A549 (cell line): ENCODE data around the gene NFAM1. TPM values are rescaled to one million over a fixed set of nuclear protein-coding genes. Genes with fewer than 3 reads are reported as not detected.

Source experiments
- ATAC-seq, 2 experiments: fragments of 200-7000 bp in 1 of 2; fragments of >200 bp in 1 of 2; cut with Nextera tagmentation in 1 of 2; cut with Tn5 transposase in 1 of 2; 3 replicates each; pipeline versions ENCODE4 v1.8.0 to v1.9.1; 2018 to 2020; ENCODE audit warnings: mild to moderate bottlenecking in 1 of 2, moderate library complexity in 1 of 2
- CTCF ChIA-PET: fragments of 300-600 bp; sonication (Branson Sonifier 250); formaldehyde crosslinking; extraction: SDS; loops from one replicate; lab custom pipeline; 2021; ENCODE audit warnings: antibody characterized with exemption, inconsistent platforms; lab: Yijun Ruan, JAX
- POLR2A ChIA-PET: fragments of 350-600 bp; formaldehyde crosslinking; extraction: SDS; loops from one replicate; lab custom pipeline; 2021; ENCODE audit warnings: antibody characterized with exemption, inconsistent platforms; lab: Yijun Ruan, JAX
- DNase-seq, 2 experiments: peaks; one replicate each; pipeline versions ENCODE4 v3.0.0 to v3.0.0-alpha.2; 2011 to 2016; ENCODE audit warnings: low read depth in 1 of 2, low spot score in 1 of 2
- FAIRE-seq: peaks from 2 replicates; lab custom pipeline; 2011; peaks lifted over from hg19 to GRCh38; lab: Jason Lieb, UNC
- H3K27ac ChIP-seq, 2 experiments: fragments of >200 bp; sonication (Bioruptor Twin); formaldehyde crosslinking; 3 replicates each; pipeline ENCODE4 v1.5.1; 2016 to 2017
- H3K4me1 ChIP-seq: fragments of >200 bp; sonication (Bioruptor Twin); formaldehyde crosslinking; 3 replicates; pipeline ENCODE4 v1.6.1; 2016
- H3K4me2 ChIP-seq: fragments of >200 bp; sonication (Bioruptor Twin); formaldehyde crosslinking; 3 replicates; pipeline ENCODE4 v1.6.1; 2016
- H3K4me3 ChIP-seq: fragments of >200 bp; sonication (Bioruptor Twin); formaldehyde crosslinking; 3 replicates; pipeline ENCODE4 v1.5.1; 2016
- H3K9me3 ChIP-seq: fragments of >200 bp; sonication (Bioruptor Twin); formaldehyde crosslinking; 3 replicates; pipeline ENCODE4 v1.6.1; 2016
- BCL3 ChIP-seq: fragments of >200 bp; sonication (Bioruptor Twin); formaldehyde crosslinking; IDR thresholded peaks from 3 replicates; pipeline ENCODE4 v1.6.1; 2016
- BHLHE40 ChIP-seq: IDR thresholded peaks from 2 replicates; pipeline ENCODE4 v1.6.1; 2012; ENCODE audit warnings: low read depth, low read length, inconsistent platforms
- CBX2 ChIP-seq: fragments of 200-600 bp; sonication (generic); IDR thresholded peaks from 2 replicates; pipeline ENCODE4 v1.6.1; 2016; ENCODE audit warnings: low read depth, mild to moderate bottlenecking, borderline replicate concordance
- CBX8 ChIP-seq: fragments of 200-600 bp; sonication (generic); IDR thresholded peaks from 2 replicates; pipeline ENCODE4 v1.6.1; 2016
- CEBPB ChIP-seq, 2 experiments: fragments of >200 bp in 1 of 2; sonication (Bioruptor Twin) in 1 of 2; formaldehyde crosslinking in 1 of 2; IDR thresholded peaks; 2 replicates each; pipeline ENCODE4 v1.6.1; 2012 to 2016
- E2F6 ChIP-seq: IDR thresholded peaks from 2 replicates; pipeline ENCODE4 v1.6.1; 2012; ENCODE audit warnings: low read depth, borderline replicate concordance
- EHF ChIP-seq: fragments of 250-450 bp; sonication (Bioruptor Pico); IDR thresholded peaks from 2 replicates; pipeline ENCODE4 v1.5.0; 2020; ENCODE audit warnings: mild to moderate bottlenecking
- FOSB ChIP-seq: fragments of 250-450 bp; sonication (Bioruptor Pico); IDR thresholded peaks from 2 replicates; pipeline ENCODE4 v1.5.0; 2020; ENCODE audit warnings: mild to moderate bottlenecking, moderate library complexity
- FOSL2 ChIP-seq, 2 experiments: fragments of 450-650 bp in 1 of 2; fragments of >200 bp in 1 of 2; sonication (Bioruptor Twin) in 1 of 2; formaldehyde crosslinking; IDR thresholded peaks; 2 replicates each; pipeline versions ENCODE4 v1.5.0 to v1.6.1; 2016 to 2020; ENCODE audit warnings: mild to moderate bottlenecking in 1 of 2, moderate library complexity in 1 of 2
- FOXS1 ChIP-seq: fragments of 250-450 bp; sonication (Bioruptor Pico); IDR thresholded peaks from 2 replicates; pipeline ENCODE4 v1.5.0; 2020; ENCODE audit warnings: mild to moderate bottlenecking, moderate library complexity
- HDAC2 ChIP-seq: fragments of 200-600 bp; sonication (generic); IDR thresholded peaks from 2 replicates; pipeline ENCODE4 v1.6.1; 2016
- HES2 ChIP-seq: fragments of >200 bp; sonication (Bioruptor Twin); formaldehyde crosslinking; IDR thresholded peaks from 2 replicates; pipeline ENCODE4 v1.6.1; 2016
- HEYL ChIP-seq: fragments of 250-450 bp; sonication (Bioruptor Pico); IDR thresholded peaks from 2 replicates; pipeline ENCODE4 v1.8.0; 2021; ENCODE audit warnings: mild to moderate bottlenecking, moderate library complexity
- HMGXB4 ChIP-seq: fragments of 250-450 bp; sonication (Bioruptor Pico); IDR thresholded peaks from 2 replicates; pipeline ENCODE4 v1.5.0; 2021; ENCODE audit warnings: mild to moderate bottlenecking, moderate library complexity, borderline replicate concordance
- HOXA7 ChIP-seq: fragments of 250-450 bp; sonication (Bioruptor Pico); IDR thresholded peaks from 2 replicates; pipeline ENCODE4 v1.5.0; 2020; ENCODE audit warnings: mild to moderate bottlenecking, moderate library complexity
- HOXB13 ChIP-seq: fragments of 250-450 bp; sonication (Bioruptor Pico); IDR thresholded peaks from 2 replicates; pipeline ENCODE4 v1.5.0; 2020; ENCODE audit warnings: low read depth, mild to moderate bottlenecking, moderate library complexity
- JUN ChIP-seq, 2 experiments: fragments of >200 bp; sonication (Bioruptor Twin); formaldehyde crosslinking; IDR thresholded peaks; 2 replicates in 1 of 2; 3 replicates in 1 of 2; pipeline ENCODE4 v1.6.1; 2016 to 2017
- KDM1A ChIP-seq: fragments of 200-600 bp; sonication (generic); IDR thresholded peaks from 2 replicates; pipeline ENCODE4 v1.6.1; 2016; ENCODE audit warnings: low read depth, mild to moderate bottlenecking
- KDM5A ChIP-seq: fragments of 200-600 bp; sonication (generic); IDR thresholded peaks from 2 replicates; pipeline ENCODE4 v1.6.1; 2016; ENCODE audit warnings: antibody characterized with exemption, mild to moderate bottlenecking
- MAFK ChIP-seq: fragments of 450-650 bp; IDR thresholded peaks from 2 replicates; pipeline ENCODE4 v1.6.1; 2014; ENCODE audit not compliant: partially characterized antibody
- NR3C1 ChIP-seq: fragments of >200 bp; sonication (Bioruptor Twin); formaldehyde crosslinking; IDR thresholded peaks from 3 replicates; pipeline ENCODE4 v1.6.1; 2017
- RARB ChIP-seq: fragments of 250-450 bp; sonication (Bioruptor Pico); IDR thresholded peaks from 2 replicates; pipeline ENCODE4 v1.8.0; 2021; ENCODE audit warnings: mild to moderate bottlenecking, moderate library complexity
- REST ChIP-seq: fragments of 200-600 bp; sonication (generic); IDR thresholded peaks from 2 replicates; pipeline ENCODE4 v1.6.1; 2016; ENCODE audit warnings: antibody characterized with exemption, mild to moderate bottlenecking, moderate library complexity
- TFCP2L1 ChIP-seq: fragments of 250-450 bp; sonication (Bioruptor Pico); IDR thresholded peaks from 2 replicates; pipeline ENCODE4 v1.5.0; 2021; ENCODE audit warnings: mild to moderate bottlenecking
- TP53 ChIP-seq: fragments of 250-450 bp; sonication (Bioruptor Pico); IDR thresholded peaks from 2 replicates; pipeline ENCODE4 v1.5.0; 2021; ENCODE audit warnings: mild to moderate bottlenecking, moderate library complexity
- ZC3H11A ChIP-seq: fragments of 450-650 bp; IDR thresholded peaks from 2 replicates; pipeline ENCODE4 v1.6.1; 2014; ENCODE audit warnings: antibody characterized with exemption, mild to moderate bottlenecking
- ZSCAN20 ChIP-seq: fragments of 250-450 bp; sonication (Bioruptor Pico); IDR thresholded peaks from 2 replicates; pipeline ENCODE4 v1.8.0; 2022; ENCODE audit warnings: mild to moderate bottlenecking, moderate library complexity
- WGBS: methylation state at CpG from one replicate; pipeline ENCODE4 v1.1.6; 2017; ENCODE audit errors: missing lambda C conversion rate; 5-methylcytosine and 5-hydroxymethylcytosine counted together
- polyA plus RNA-seq, 4 experiments: library from polyadenylated mRNA; depleted of rRNA in 3 of 4; stranded (reverse); fragments of >200 nt; fragmentation: RNase III in 1 of 4; extraction: RNeasy Plus Mini Kit Qiagen cat#74134 plus additional on column Dnase treatment in 1 of 4; gene quantifications; 2 replicates in 3 of 4; 3 replicates in 1 of 4; pipeline ENCODE4 v1.2.3, GENCODE V29; 2011 to 2017

Gene NFAM1
- polyA plus RNA-seq, 2 of the 4 experiments (the other 2 are of a cell fraction), result not detected

GRCh38 chr22:42340829-42341383, 91.3 kb downstream of the NFAM1 start:
- H3K4me1 ChIP-seq, result peaks cover 9% of the 10 kb centered on the region; the same call in 2 of the 3 replicates
- FAIRE-seq (no peak), ATAC-seq (no peak), DNase-seq (no peak)
- no peak overlapping the region for H3K27ac ChIP-seq
- WGBS, result 89% methylated on average over 18 of the region's 26 CpGs
- TF ChIP-seq JUN (IDR thresholded peaks at IDR 0.05) (no peak), EHF (no peak), NR3C1 (no peak), HDAC2 (no peak)
- no peaks in the 10 kb centered on the region for H3K9me3 ChIP-seq
- ChIA-PET POLR2A (no interaction called here), CTCF (interaction anchor here (0.6 kb wide), 1 partner anchor 11 kb away, joined by 3 read pairs; no protein-coding TSS in a partner anchor)
- H3K4me2 ChIP-seq, result no peak overlapping the region
- no peak overlapping the region for H3K4me3 ChIP-seq

- TF ChIP-seq CBX8 (no peak), ZSCAN20 (no peak), RARB (no peak), E2F6 (no peak), TP53 (CRISPR knock-in tag) (no peak), KDM1A (no peak), HMGXB4 (no peak), FOSB (no peak), CBX2 (no peak), FOXS1 (CRISPR knock-in tag) (no peak), HES2 (no peak), MAFK (no peak)
- TF ChIP-seq, all 56 proteins: peak for 0
- H3K9me3 ChIP-seq, result no peaks in the 10 kb centered on the region
- DNase-seq, result no peak
- H3K4me1 ChIP-seq, result peaks cover 9% of the 10 kb centered on the region; the same call in 2 of the 3 replicates
- no peak overlapping the region for H3K27ac ChIP-seq
- no peak for ATAC-seq
- no peak overlapping the region for H3K4me3 ChIP-seq
- WGBS, result 83% methylated on average over 2 of the region's 3 CpGs
- ChIA-PET POLR2A (no interaction called here), CTCF (no interaction called here)
- FAIRE-seq, result no peak
- no peak overlapping the region for H3K4me2 ChIP-seq
Observed at GRCh38 chr22:42340150-42340549, 92.1 kb downstream of the NFAM1 start.

- POLR2A ChIA-PET, result no interaction called here
- 91% methylated on average over 21 of the region's 21 CpGs for WGBS
- FAIRE-seq (no peak), DNase-seq (no peak), ATAC-seq (no peak)
- Histone ChIP-seq H3K4me2 (no peak overlapping the region), H3K9me3 (no peaks in the 10 kb centered on the region), H3K27ac (no peak overlapping the region), H3K4me1 (peaks cover 9% of the 10 kb centered on the region; the same call in 2 of the 3 replicates), H3K4me3 (no peak overlapping the region)
- CTCF ChIA-PET, result no interaction called here
- TF ChIP-seq REST, result no peak
- TF ChIP-seq EHF, result no peak
- no peak for TF ChIP-seq BHLHE40
- TF ChIP-seq HEYL (CRISPR knock-in tag), result no peak
- TF ChIP-seq HDAC2, result no peak
- no peak for TF ChIP-seq JUN (IDR thresholded peaks at IDR 0.05)
- TF ChIP-seq TP53 (CRISPR knock-in tag), result no peak
- TF ChIP-seq CEBPB (IDR thresholded peaks at IDR 0.05), result no peak
- no peak for TF ChIP-seq HOXA7 (CRISPR knock-in tag)
- no peak for TF ChIP-seq TFCP2L1 (CRISPR knock-in tag)
- TF ChIP-seq FOSL2 (IDR thresholded peaks at IDR 0.05), result no peak
- TF ChIP-seq FOSL2 (CRISPR knock-in tag; IDR thresholded peaks at IDR 0.05), result no peak
- TF ChIP-seq HOXB13, result no peak
- TF ChIP-seq HES2, result no peak
- TF ChIP-seq BCL3, result no peak
- no peak for TF ChIP-seq ZC3H11A
- TF ChIP-seq KDM5A, result no peak
- no peak for TF ChIP-seq KDM1A
Observed at GRCh38 chr22:42338479-42338878, 93.7 kb downstream of the NFAM1 start.
